Small intestine (tissue), 7 donors: Measurements from ENCODE around the gene SPOCK1. TPM values are rescaled to one million over a fixed set of nuclear protein-coding genes. Genes with fewer than 3 reads are reported as not detected.
"Not testable (repeated sequence)": the region's sequence is repeated elsewhere in the genome, so short reads cannot be mapped to it uniquely, and the experiment has no call there.

Source experiments
- DNase-seq, 2 donors: peaks; one replicate each; pipeline versions ENCODE4 v3.0.0 to v3.0.0-alpha.2; 2013
- FAIRE-seq: peaks from 2 replicates; lab custom pipeline; 2012; peaks lifted over from hg19 to GRCh38; lab: Jason Lieb, UNC
- H3K27ac ChIP-seq, 3 donors: one replicate each; pipeline ENCODE4 v1.5.1; 2013; ENCODE audit warnings: low read length in 2 of 3, mild to moderate bottlenecking in 2 of 3, control low read depth in 1 of 3, inconsistent platforms in 1 of 3, low read depth in 1 of 3, moderate library complexity in 1 of 3
- H3K27me3 ChIP-seq, 3 donors: one replicate each; pipeline ENCODE4 v1.6.1; 2013; ENCODE audit warnings: low read length in 3 of 3, inconsistent platforms in 1 of 3; ENCODE audit not compliant: control insufficient read depth in 3 of 3, insufficient read depth in 3 of 3
- H3K36me3 ChIP-seq, 3 donors: one replicate each; pipeline ENCODE4 v1.6.1; 2013; ENCODE audit warnings: low read length in 3 of 3, inconsistent platforms in 1 of 3, low read depth in 1 of 3, mild to moderate bottlenecking in 1 of 3, moderate library complexity in 1 of 3; ENCODE audit not compliant: control insufficient read depth in 3 of 3, insufficient read depth in 2 of 3
- H3K4me1 ChIP-seq, 3 donors: one replicate each; pipeline ENCODE4 v1.6.1; 2013; ENCODE audit warnings: low read length in 2 of 3, inconsistent platforms in 1 of 3, low read depth in 1 of 3, mild to moderate bottlenecking in 1 of 3, moderate library complexity in 1 of 3; ENCODE audit not compliant: control insufficient read depth in 3 of 3, insufficient read depth in 2 of 3
- H3K4me3 ChIP-seq, 3 donors: one replicate each; pipeline ENCODE4 v1.5.1; 2013; ENCODE audit warnings: low read length in 3 of 3, control low read depth in 1 of 3, inconsistent platforms in 1 of 3, low read depth in 1 of 3, mild to moderate bottlenecking in 1 of 3, moderate library complexity in 1 of 3
- H3K9me3 ChIP-seq, 2 donors: one replicate each; pipeline ENCODE4 v1.6.1; 2013; ENCODE audit warnings: low read depth in 1 of 2, low read length in 1 of 2; ENCODE audit not compliant: control insufficient read depth in 2 of 2, insufficient read depth in 1 of 2
- WGBS, 3 donors: extraction: QIAGEN DNeasy Blood & Tissue Kit; methylation state at CpG; one replicate each; pipeline ENCODE4 v1.1.7; 2013; 5-methylcytosine and 5-hydroxymethylcytosine counted together
- polyA plus RNA-seq, 4 donors: library from polyadenylated mRNA; stranded (reverse) in 3 of 4; unstranded in 1 of 4; fragments of 200-250 nt in 3 of 4; fragments of 120-200 nt in 1 of 4; gene quantifications; one replicate each; pipeline versions ENCODE4 v1.2.1 to v1.2.3, GENCODE V29; 2013
- donor health status: healthy with polysubstance abuse.
- donor health status: control.
- donor health status: control.
- donor health status: Bipolar disorder and iron deficiency.
- donor health status: healthy.

The SPOCK1 gene
- polyA plus RNA-seq, 4 donors = 0.22 to 1.1 (median 0.54) TPM

- no peaks in the 10 kb centered on the region for H3K9me3 ChIP-seq
- no peaks in the 10 kb centered on the region for H3K27me3 ChIP-seq
- FAIRE-seq (no peak), DNase-seq (no peak)
- H3K27ac ChIP-seq = no peak overlapping the region
- no peak overlapping the region for H3K4me3 ChIP-seq
- 84 to 89% (median 88%) methylated on average over 2 of the region's 2 CpGs for WGBS, 3 donors
- H3K36me3 ChIP-seq = no peaks in the 10 kb centered on the region
- H3K4me1 ChIP-seq = peaks cover 0 to 10% (median 0%) of the 10 kb centered on the region in 3 donors
Measured at GRCh38 chr5:136981936-136982335, 517.2 kb downstream of the SPOCK1 start.

- Histone ChIP-seq H3K27ac (no peak overlapping the region), H3K9me3 (no peaks in the 10 kb centered on the region), H3K4me3 (no peak overlapping the region), H3K36me3 (no peaks in the 10 kb centered on the region), H3K4me1 (no peaks in the 10 kb centered on the region), H3K27me3 (peaks cover 0 to 2% (median 0%) of the 10 kb centered on the region in 3 donors)
- DNase-seq = no peak
- 71 to 79% (median 72%) methylated on average over 5 of the region's 5 CpGs for WGBS, 3 donors
- FAIRE-seq = no peak
Measured at GRCh38 chr5:136979131-136979530, 520.0 kb downstream of the SPOCK1 start.

GRCh38 chr5:136963504-136963903, 535.6 kb downstream of the SPOCK1 start:
- H3K27ac ChIP-seq = no peak overlapping the region
- DNase-seq = no peak
- WGBS, 3 donors = 67 to 73% (median 73%) methylated on average over 3 of the region's 3 CpGs
- H3K27me3 ChIP-seq = no peaks in the 10 kb centered on the region
- no peaks in the 10 kb centered on the region for H3K4me1 ChIP-seq
- no peaks in the 10 kb centered on the region for H3K36me3 ChIP-seq
- peaks cover 0 to 5% of the 10 kb centered on the region in 2 donors for H3K9me3 ChIP-seq
- no peak overlapping the region for H3K4me3 ChIP-seq
- no peak for FAIRE-seq

- DNase-seq (no peak), FAIRE-seq (no peak)
- H3K36me3 ChIP-seq = no peaks in the 10 kb centered on the region
- H3K4me1 ChIP-seq = no peaks in the 10 kb centered on the region
- no peak overlapping the region for H3K27ac ChIP-seq
- no peak overlapping the region for H3K4me3 ChIP-seq
- 63 to 78% (median 76%) methylated on average over 2 of the region's 2 CpGs for WGBS, 3 donors
- H3K27me3 ChIP-seq = no peaks in the 10 kb centered on the region
- H3K9me3 ChIP-seq = peaks cover 0 to 5% of the 10 kb centered on the region in 2 donors
Measured at GRCh38 chr5:136957428-136957827, 541.7 kb downstream of the SPOCK1 start.

- 65 to 78% (median 73%) methylated on average over 5 of the region's 5 CpGs for WGBS, 3 donors
- not testable (repeated sequence) for DNase-seq
Measured at GRCh38 chr5:136954142-136954541, 545.0 kb downstream of the SPOCK1 start.

GRCh38 chr5:136953346-136954069, 545.6 kb downstream of the SPOCK1 start:
- WGBS, 3 donors = 32 to 41% (median 33%) methylated on average over 8 of the region's 8 CpGs
- H3K4me3 ChIP-seq, H3K27me3 ChIP-seq, FAIRE-seq, H3K4me1 ChIP-seq, H3K27ac ChIP-seq, H3K9me3 ChIP-seq, H3K36me3 ChIP-seq: not testable (repeated sequence)
- peak in 1 of 2 donors; percentile 18 for DNase-seq

More at GRCh38 chr5:136954142-136954541, 545.0 kb downstream of the SPOCK1 start:
- H3K9me3 ChIP-seq, H3K4me3 ChIP-seq, H3K36me3 ChIP-seq, H3K27ac ChIP-seq, H3K4me1 ChIP-seq, FAIRE-seq, H3K27me3 ChIP-seq: not testable (repeated sequence)

GRCh38 chr5:136927571-136927970, 571.6 kb downstream of the SPOCK1 start:
- Histone ChIP-seq H3K27ac (no peak overlapping the region), H3K4me1 (no peaks in the 10 kb centered on the region), H3K27me3 (no peaks in the 10 kb centered on the region), H3K9me3 (no peaks in the 10 kb centered on the region), H3K36me3 (no peaks in the 10 kb centered on the region), H3K4me3 (no peak overlapping the region)
- DNase-seq (no peak), FAIRE-seq (no peak)

GRCh38 chr5:136926073-136926472, 573.1 kb downstream of the SPOCK1 start:
- DNase-seq (no peak), FAIRE-seq (no peak)
- Histone ChIP-seq H3K9me3 (no peaks in the 10 kb centered on the region), H3K4me1 (no peaks in the 10 kb centered on the region), H3K27ac (no peak overlapping the region), H3K36me3 (no peaks in the 10 kb centered on the region), H3K4me3 (no peak overlapping the region), H3K27me3 (no peaks in the 10 kb centered on the region)
- 58 to 73% (median 68%) methylated on average over 2 of the region's 2 CpGs for WGBS, 3 donors
